ENCODE data around the gene KRT84. TPM values are rescaled to one million over a fixed set of nuclear protein-coding genes. Genes with fewer than 3 reads are reported as not detected.

KRT84 gene
- total RNA-seq, 3 donors from 2014 or later (not counting 1 experiment from before 2014, with no cell fraction given), result not detected

- Histone ChIP-seq H3K4me3 (ENCODE audit: low read length) (no peak overlapping the region), H3K36me3 (ENCODE audit: control insufficient read depth, insufficient read depth, low read length) (no peaks in the 10 kb centered on the region), H3K9me3 (ENCODE audit: control insufficient read depth, insufficient read depth, low read length) (no peaks in the 10 kb centered on the region), H3K27ac (ENCODE audit: low read length) (no peak overlapping the region), H3K4me1 (ENCODE audit: control insufficient read depth, insufficient read depth, low read length) (no peaks in the 10 kb centered on the region), H3K27me3 (ENCODE audit: control insufficient read depth, insufficient read depth, low read length) (peaks cover 4% of the 10 kb centered on the region)
- no CpG with 5 or more reads among the region's 1 CpG for WGBS (ENCODE audit: insufficient coverage)
- Mint-ChIP-seq H3K27ac (no peak overlapping the region), H3K9me3 (peaks cover 0 to 4% of the 10 kb centered on the region in 2 donors), H3K4me3 (no peak overlapping the region), H3K27me3 (ENCODE audit: low read depth in 2 of 2) (peaks cover 41 to 48% of the 10 kb centered on the region in 2 donors), H3K4me1 (no peaks in the 10 kb centered on the region), H3K36me3 (no peaks in the 10 kb centered on the region)
- ATAC-seq, result no peak
- no peak for TF ChIP-seq CTCF (IDR thresholded peaks at IDR 0.05)
- intact Hi-C loops (cut with micrococcal nuclease), result no loop called here
- no peak for DNase-seq
Measured at GRCh38 chr12:52337054-52337453, 48.4 kb downstream of the KRT84 start.

- no peak overlapping the region for H3K4me3 Mint-ChIP-seq
- DNase-seq (no peak), ATAC-seq (no peak)
- no peak overlapping the region for H3K27ac Mint-ChIP-seq
- H3K9me3 Mint-ChIP-seq, result peaks cover 0 to 4% of the 10 kb centered on the region in 2 donors
- Histone ChIP-seq H3K4me1 (ENCODE audit: control insufficient read depth, insufficient read depth, low read length) (no peaks in the 10 kb centered on the region), H3K9me3 (ENCODE audit: control insufficient read depth, insufficient read depth, low read length) (no peaks in the 10 kb centered on the region), H3K4me3 (ENCODE audit: low read length) (no peak overlapping the region), H3K27ac (ENCODE audit: low read length) (no peak overlapping the region), H3K36me3 (ENCODE audit: control insufficient read depth, insufficient read depth, low read length) (no peaks in the 10 kb centered on the region), H3K27me3 (ENCODE audit: control insufficient read depth, insufficient read depth, low read length) (peaks cover 4% of the 10 kb centered on the region)
- intact Hi-C loops (cut with micrococcal nuclease), result no loop called here
- no peak for TF ChIP-seq CTCF (IDR thresholded peaks at IDR 0.05)
- no CpG with 5 or more reads among the region's 2 CpGs for WGBS (ENCODE audit: insufficient coverage)
- no peaks in the 10 kb centered on the region for H3K36me3 Mint-ChIP-seq
- no peaks in the 10 kb centered on the region for H3K4me1 Mint-ChIP-seq
- H3K27me3 Mint-ChIP-seq (ENCODE audit: low read depth in 2 of 2), result peaks cover 41 to 49% of the 10 kb centered on the region in 2 donors
Measured at GRCh38 chr12:52336641-52337040, 48.8 kb downstream of the KRT84 start.

- DNase-seq (no peak), ATAC-seq (no peak)
- Mint-ChIP-seq H3K36me3 (no peaks in the 10 kb centered on the region), H3K4me3 (no peak overlapping the region), H3K27ac (no peak overlapping the region), H3K27me3 (ENCODE audit: low read depth in 2 of 2) (peaks cover 42 to 51% of the 10 kb centered on the region in 2 donors), H3K9me3 (peaks cover 0 to 4% of the 10 kb centered on the region in 2 donors), H3K4me1 (no peaks in the 10 kb centered on the region)
- H3K27me3 ChIP-seq (ENCODE audit: control insufficient read depth, insufficient read depth, low read length), result peaks cover 4% of the 10 kb centered on the region
- intact Hi-C loops (cut with micrococcal nuclease), result no loop called here
- 96% methylated on average over 3 of the region's 4 CpGs for WGBS (ENCODE audit: insufficient coverage)
- H3K36me3 ChIP-seq (ENCODE audit: control insufficient read depth, insufficient read depth, low read length), result no peaks in the 10 kb centered on the region
- no peaks in the 10 kb centered on the region for H3K9me3 ChIP-seq (ENCODE audit: control insufficient read depth, insufficient read depth, low read length)
- H3K4me1 ChIP-seq (ENCODE audit: control insufficient read depth, insufficient read depth, low read length), result no peaks in the 10 kb centered on the region
- TF ChIP-seq CTCF (IDR thresholded peaks at IDR 0.05), result no peak
- no peak overlapping the region for H3K4me3 ChIP-seq (ENCODE audit: low read length)
- H3K27ac ChIP-seq (ENCODE audit: low read length), result no peak overlapping the region
Measured at GRCh38 chr12:52335598-52336262, 49.7 kb downstream of the KRT84 start.

GRCh38 chr12:52334185-52334584 is 51.3 kb downstream of the KRT84 start:
- H3K4me3 Mint-ChIP-seq, result no peak overlapping the region
- Histone ChIP-seq H3K27ac (ENCODE audit: low read length) (no peak overlapping the region), H3K4me1 (ENCODE audit: control insufficient read depth, insufficient read depth, low read length) (no peaks in the 10 kb centered on the region), H3K36me3 (ENCODE audit: control insufficient read depth, insufficient read depth, low read length) (no peaks in the 10 kb centered on the region), H3K9me3 (ENCODE audit: control insufficient read depth, insufficient read depth, low read length) (no peaks in the 10 kb centered on the region), H3K4me3 (ENCODE audit: low read length) (no peak overlapping the region), H3K27me3 (ENCODE audit: control insufficient read depth, insufficient read depth, low read length) (peaks cover 4% of the 10 kb centered on the region)
- H3K4me1 Mint-ChIP-seq, result no peaks in the 10 kb centered on the region
- H3K27me3 Mint-ChIP-seq (ENCODE audit: low read depth in 2 of 2), result peaks cover 46 to 51% of the 10 kb centered on the region in 2 donors
- DNase-seq (no peak), ATAC-seq (no peak)
- 100% methylated on average over 2 of the region's 3 CpGs for WGBS (ENCODE audit: insufficient coverage)
- intact Hi-C loops (cut with micrococcal nuclease), result no loop called here
- no peaks in the 10 kb centered on the region for H3K36me3 Mint-ChIP-seq
- peaks cover 0 to 4% of the 10 kb centered on the region in 2 donors for H3K9me3 Mint-ChIP-seq
- no peak for TF ChIP-seq CTCF (IDR thresholded peaks at IDR 0.05)
- H3K27ac Mint-ChIP-seq, result no peak overlapping the region
